K562 (cell line): ENCODE data around the gene USP44. TPM values are rescaled to one million over a fixed set of nuclear protein-coding genes. Genes with fewer than 3 reads are reported as not detected.

Experiments
- ZNF121 ChIP-seq: sonication (generic); formaldehyde crosslinking; conservative IDR thresholded peaks from 2 replicates; pipeline ENCODE4 v1.8.0; 2022; ENCODE audit warnings: missing genetic modification reagents
- polyA plus RNA-seq, 8 experiments: library from polyadenylated mRNA; depleted of rRNA in 4 of 8; stranded (reverse) in 5 of 8; unstranded in 3 of 8; fragments of >200 nt; fragmentation: Nextera tagmentation in 2 of 8; fragmentation: Illumina TruSeq in 1 of 8; extraction: Ambion mirVana in 2 of 8; extraction: Trizol in 1 of 8; gene quantifications; 2 replicates each; pipeline versions ENCODE4 v1.2.1 to v1.2.3, GENCODE V29; 2011 to 2014; ENCODE audit warnings: inconsistent platforms in 1 of 8, missing spikeins in 1 of 8
- total RNA-seq, 7 experiments: library from RNA; depleted of rRNA in 6 of 7; stranded (reverse); fragments of >200 nt in 6 of 7; fragmentation: Illumina TruSeq in 2 of 7; extraction: Trizol in 2 of 7; gene quantifications; 2 replicates each; pipeline versions ENCODE4 v1.2.1 to v1.2.3, GENCODE V29; 2011 to 2021; ENCODE audit warnings: low replicate concordance in 1 of 7
- TF ChIP-seq, protein P1 (sequence below): fragments of 150-350 bp; conservative IDR thresholded peaks from 2 replicates; pipeline ENCODE4 v1.6.1; 2014; ENCODE audit warnings: low read length

USP44 gene
- total and polyA plus RNA-seq, 9 of the 15 experiments (the other 6 are each of a cell fraction or from before 2014, with no cell fraction given): 2.1 to 5.7 (median 2.8) TPM

DNA sequence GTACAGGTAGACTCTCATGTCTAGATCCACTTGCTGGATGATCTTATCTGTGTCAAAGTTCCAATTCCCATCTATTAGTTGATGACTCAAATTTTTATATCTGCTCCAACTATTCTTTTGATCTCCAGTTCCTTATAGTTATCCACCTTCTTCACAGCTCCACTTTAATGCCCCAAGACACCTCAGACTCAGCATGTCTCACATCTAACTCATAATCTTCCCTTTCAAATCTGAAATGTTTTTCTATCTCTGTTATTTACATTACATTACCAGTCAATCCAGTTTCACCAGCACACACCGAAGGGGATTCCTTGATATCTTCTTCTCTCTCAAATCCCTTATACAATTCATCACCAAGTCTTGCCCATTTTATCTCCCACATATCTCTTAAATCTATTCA lies 81.0 kb downstream of the USP44 start (continued):
- TF ChIP-seq ZNF121: no peak
- TF ChIP-seq, protein P1, sequence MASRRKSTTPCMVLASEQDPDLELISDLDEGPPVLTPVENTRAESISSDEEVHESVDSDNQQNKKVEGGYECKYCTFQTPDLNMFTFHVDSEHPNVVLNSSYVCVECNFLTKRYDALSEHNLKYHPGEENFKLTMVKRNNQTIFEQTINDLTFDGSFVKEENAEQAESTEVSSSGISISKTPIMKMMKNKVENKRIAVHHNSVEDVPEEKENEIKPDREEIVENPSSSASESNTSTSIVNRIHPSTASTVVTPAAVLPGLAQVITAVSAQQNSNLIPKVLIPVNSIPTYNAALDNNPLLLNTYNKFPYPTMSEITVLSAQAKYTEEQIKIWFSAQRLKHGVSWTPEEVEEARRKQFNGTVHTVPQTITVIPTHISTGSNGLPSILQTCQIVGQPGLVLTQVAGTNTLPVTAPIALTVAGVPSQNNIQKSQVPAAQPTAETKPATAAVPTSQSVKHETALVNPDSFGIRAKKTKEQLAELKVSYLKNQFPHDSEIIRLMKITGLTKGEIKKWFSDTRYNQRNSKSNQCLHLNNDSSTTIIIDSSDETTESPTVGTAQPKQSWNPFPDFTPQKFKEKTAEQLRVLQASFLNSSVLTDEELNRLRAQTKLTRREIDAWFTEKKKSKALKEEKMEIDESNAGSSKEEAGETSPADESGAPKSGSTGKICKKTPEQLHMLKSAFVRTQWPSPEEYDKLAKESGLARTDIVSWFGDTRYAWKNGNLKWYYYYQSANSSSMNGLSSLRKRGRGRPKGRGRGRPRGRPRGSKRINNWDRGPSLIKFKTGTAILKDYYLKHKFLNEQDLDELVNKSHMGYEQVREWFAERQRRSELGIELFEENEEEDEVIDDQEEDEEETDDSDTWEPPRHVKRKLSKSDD: no peak

Other genes starting within 250 kb of the USP44 start
- gene METAP2, start 77.3 kb downstream of the USP44 start, total RNA-seq (2014; rRNA removed): 117 and 161 TPM in 2 replicates
- 180 and 219 TPM in 2 replicates for gene METAP2, start 77.3 kb downstream of the USP44 start, total RNA-seq (2014; rRNA removed; fragmentation: Illumina TruSeq; extraction: Trizol)
- gene METAP2, start 77.3 kb downstream of the USP44 start, total RNA-seq (2015; rRNA removed; fragmentation: Illumina TruSeq; extraction: Trizol): 187 and 205 TPM in 2 replicates
- 107 and 112 TPM in 2 replicates for gene METAP2, start 77.3 kb downstream of the USP44 start, total RNA-seq (2021)
- gene METAP2, start 77.3 kb downstream of the USP44 start, polyA plus RNA-seq (2011; rRNA removed): 149 and 197 TPM in 2 replicates
- 195 and 197 TPM in 2 replicates for gene METAP2, start 77.3 kb downstream of the USP44 start, polyA plus RNA-seq (2014; fragmentation: Illumina TruSeq; extraction: Trizol)
- gene METAP2, start 77.3 kb downstream of the USP44 start, polyA plus RNA-seq (2014; fragmentation: Nextera tagmentation; extraction: Ambion mirVana): 100 to 1,000 TPM in 1 of 2 experiments, 10 to 100 TPM in 1; 75.5 to 104 TPM
- gene METAP2, start 77.3 kb downstream of the USP44 start, polyA plus RNA-seq (2014; rRNA removed): 130 and 164 TPM in 2 replicates
- not detected in 2 replicates for gene NTN4, start 239.3 kb upstream of the USP44 start, total RNA-seq (2014; rRNA removed)
- not detected in 2 replicates for gene NTN4, start 239.3 kb upstream of the USP44 start, total RNA-seq (2014; rRNA removed; fragmentation: Illumina TruSeq; extraction: Trizol)
- gene NTN4, start 239.3 kb upstream of the USP44 start, total RNA-seq (2015; rRNA removed; fragmentation: Illumina TruSeq; extraction: Trizol): not detected in 2 replicates
- gene NTN4, start 239.3 kb upstream of the USP44 start, total RNA-seq (2021): 0.13 TPM in 1 of 2 replicates, not detected in the other
- gene NTN4, start 239.3 kb upstream of the USP44 start, polyA plus RNA-seq (2011; rRNA removed): not detected in 2 replicates
- not detected in 2 replicates for gene NTN4, start 239.3 kb upstream of the USP44 start, polyA plus RNA-seq (2014; fragmentation: Illumina TruSeq; extraction: Trizol)
- gene NTN4, start 239.3 kb upstream of the USP44 start, polyA plus RNA-seq (2014; fragmentation: Nextera tagmentation; extraction: Ambion mirVana): not detected
- not detected in 2 replicates for gene NTN4, start 239.3 kb upstream of the USP44 start, polyA plus RNA-seq (2014; rRNA removed)